Activated CD4-positive, alpha-beta memory T cell treated with anti-CD3 and anti-CD28 coated beads, Interleukin-2, amount 10 ng/mL, durations not matched to agents 7 days and 5 days (primary cell): Measurements from ENCODE around the gene VPS37B. TPM values are rescaled to one million over a fixed set of nuclear protein-coding genes. Genes with fewer than 3 reads are reported as not detected.
"Not testable (repeated sequence)": the region's sequence is repeated elsewhere in the genome, so short reads cannot be mapped to it uniquely, and the experiment has no call there.

ENCODE experiments used
- CTCF ChIA-PET: fragments of 350-600 bp; sonication (Branson Sonifier 250); formaldehyde crosslinking; loops from one replicate; lab custom pipeline; 2021; ENCODE audit warnings: antibody characterized with exemption, inconsistent platforms; lab: Charles Lee
- POLR2A ChIA-PET: fragments of 350-600 bp; sonication (Branson Sonifier 250); formaldehyde crosslinking; loops from one replicate; lab custom pipeline; 2021; ENCODE audit warnings: antibody characterized with exemption; lab: Charles Lee
- DNase-seq: peaks from one replicate; pipeline ENCODE4 v3.0.0-alpha.2; 2020
- H3K27ac Mint-ChIP-seq: one replicate; pipeline ENCODE4 v1.8.0; 2021; ENCODE audit warnings: mild to moderate bottlenecking, mixed read lengths
- H3K27me3 Mint-ChIP-seq: one replicate; pipeline ENCODE4 v1.8.0; 2021; ENCODE audit warnings: mixed read lengths
- H3K36me3 Mint-ChIP-seq: one replicate; pipeline ENCODE4 v1.8.0; 2021; ENCODE audit warnings: low read depth, mixed read lengths
- H3K4me1 Mint-ChIP-seq: one replicate; pipeline ENCODE4 v1.8.0; 2021; ENCODE audit warnings: mixed read lengths
- H3K4me3 Mint-ChIP-seq: one replicate; pipeline ENCODE4 v1.8.0; 2021; ENCODE audit warnings: mild to moderate bottlenecking, mixed read lengths
- H3K9me3 Mint-ChIP-seq: one replicate; pipeline ENCODE4 v1.8.0; 2021; ENCODE audit warnings: mixed read lengths
- total RNA-seq, 2 experiments: library from RNA; stranded (reverse); gene quantifications; one replicate each; pipeline ENCODE4 v1.2.3, GENCODE V29; 2021

VPS37B gene
- total RNA-seq, 2 experiments from 2014 or later = 27.1 to 27.7 TPM

- no peak overlapping the region for H3K27ac Mint-ChIP-seq
Observed at GRCh38 chr12:122928404-122929147, 32.7 kb upstream of the VPS37B start.

DNA sequence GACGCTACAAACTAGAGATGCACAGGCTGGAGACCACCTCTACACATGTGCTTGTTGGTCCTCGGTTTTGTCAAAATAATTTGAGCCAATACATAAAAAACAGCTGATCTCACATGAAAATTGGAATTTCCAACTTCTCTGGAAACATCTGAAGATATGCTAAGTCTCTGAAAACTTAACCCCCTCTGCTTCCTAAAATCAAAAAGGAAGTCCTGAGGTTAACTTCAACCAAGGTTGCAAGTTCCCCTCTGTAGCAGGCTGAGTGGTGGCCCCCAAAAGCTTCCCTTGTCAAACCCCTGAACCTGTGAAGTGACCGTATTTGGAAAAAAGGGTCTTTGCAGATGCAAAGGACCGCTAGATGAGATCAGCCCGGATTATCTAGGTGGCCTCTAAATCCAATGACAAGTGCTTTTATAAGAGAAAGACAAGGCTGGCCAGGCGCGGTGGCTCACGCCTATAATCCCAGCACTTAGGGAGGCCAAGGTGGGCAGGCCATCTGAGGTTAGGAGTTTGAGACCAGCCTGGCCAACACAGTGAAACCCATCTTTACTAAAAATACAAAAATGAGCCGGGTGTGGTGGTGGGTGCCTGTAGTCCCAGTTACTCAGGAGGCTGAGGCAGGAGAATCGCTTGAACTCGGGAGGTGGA lies 32.0 kb upstream of the VPS37B start:
- Mint-ChIP-seq H3K9me3 (no peaks in the 10 kb centered on the region), H3K4me1 (no peaks in the 10 kb centered on the region), H3K27ac (no peak overlapping the region), H3K27me3 (no peaks in the 10 kb centered on the region), H3K36me3 (no peaks in the 10 kb centered on the region), H3K4me3 (no peak overlapping the region)
- POLR2A ChIA-PET = no interaction called here
- DNase-seq = no peak
- CTCF ChIA-PET = no interaction called here

More at GRCh38 chr12:122928404-122929147, 32.7 kb upstream of the VPS37B start:
- ChIA-PET POLR2A (no interaction called here), CTCF (no interaction called here)
- Mint-ChIP-seq H3K36me3 (no peaks in the 10 kb centered on the region), H3K9me3 (no peaks in the 10 kb centered on the region), H3K27me3 (no peaks in the 10 kb centered on the region), H3K4me1 (no peaks in the 10 kb centered on the region), H3K4me3 (no peak overlapping the region)
- no peak for DNase-seq

DNA sequence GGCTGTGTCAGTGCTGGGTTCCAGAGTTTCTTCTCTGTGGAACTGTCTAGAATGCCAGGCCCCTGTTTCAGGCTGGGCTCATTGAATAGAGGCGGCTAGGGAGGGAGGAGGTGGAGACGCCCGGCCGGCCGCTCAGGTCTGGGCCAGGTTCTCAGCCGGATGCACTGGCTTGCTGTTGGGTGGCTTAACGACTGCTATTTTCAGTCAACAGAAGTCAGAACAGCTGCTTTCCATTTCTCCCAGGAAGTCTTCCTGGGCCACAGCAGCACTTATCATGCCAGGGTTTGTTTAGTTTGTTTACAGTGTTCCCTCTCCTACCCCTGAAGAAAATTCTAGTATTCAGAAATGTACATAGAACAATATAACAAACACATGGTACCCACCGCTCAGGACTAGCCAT lies 26.0 kb upstream of the VPS37B start:
- ChIA-PET CTCF (no interaction called here), POLR2A (no interaction called here)
- Mint-ChIP-seq H3K27me3 (no peaks in the 10 kb centered on the region), H3K4me1 (peaks cover 4% of the 10 kb centered on the region), H3K9me3 (no peaks in the 10 kb centered on the region), H3K4me3 (no peak overlapping the region), H3K27ac (no peak overlapping the region), H3K36me3 (no peaks in the 10 kb centered on the region)
- no peak for DNase-seq

- CTCF ChIA-PET = no interaction called here
- H3K27me3 Mint-ChIP-seq = peaks cover 2% of the 10 kb centered on the region
- no peaks in the 10 kb centered on the region for H3K9me3 Mint-ChIP-seq
- DNase-seq = no peak
- H3K27ac Mint-ChIP-seq = no peak overlapping the region
- H3K4me3 Mint-ChIP-seq = no peak overlapping the region
- no peaks in the 10 kb centered on the region for H3K36me3 Mint-ChIP-seq
- H3K4me1 Mint-ChIP-seq = peaks cover 6% of the 10 kb centered on the region
- POLR2A ChIA-PET = interaction anchor here (0.6 kb wide), 1 partner anchor 20 kb away, joined by 3 read pairs; no protein-coding TSS in a partner anchor
Observed at GRCh38 chr12:122920687-122921086, 24.8 kb upstream of the VPS37B start.

DNA sequence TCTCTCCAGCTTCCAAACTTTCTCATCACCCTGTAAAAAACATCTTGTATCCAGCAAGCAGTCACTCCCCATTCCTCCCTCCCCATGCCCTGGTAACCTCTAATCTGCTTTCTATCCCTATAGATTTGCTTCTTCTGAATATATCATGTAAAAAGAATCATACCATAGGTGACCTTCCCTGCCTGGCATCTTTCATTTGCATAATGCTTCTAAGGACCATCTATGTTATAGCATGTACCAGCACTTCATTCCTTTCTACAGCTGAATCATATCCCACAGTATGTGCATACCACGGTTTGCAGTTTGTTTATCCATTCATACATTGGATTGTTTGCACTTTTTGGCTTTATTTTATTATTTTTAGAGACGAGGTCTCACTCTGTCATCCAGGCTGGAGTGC lies 22.9 kb upstream of the VPS37B start:
- CTCF ChIA-PET = no interaction called here

DNA sequence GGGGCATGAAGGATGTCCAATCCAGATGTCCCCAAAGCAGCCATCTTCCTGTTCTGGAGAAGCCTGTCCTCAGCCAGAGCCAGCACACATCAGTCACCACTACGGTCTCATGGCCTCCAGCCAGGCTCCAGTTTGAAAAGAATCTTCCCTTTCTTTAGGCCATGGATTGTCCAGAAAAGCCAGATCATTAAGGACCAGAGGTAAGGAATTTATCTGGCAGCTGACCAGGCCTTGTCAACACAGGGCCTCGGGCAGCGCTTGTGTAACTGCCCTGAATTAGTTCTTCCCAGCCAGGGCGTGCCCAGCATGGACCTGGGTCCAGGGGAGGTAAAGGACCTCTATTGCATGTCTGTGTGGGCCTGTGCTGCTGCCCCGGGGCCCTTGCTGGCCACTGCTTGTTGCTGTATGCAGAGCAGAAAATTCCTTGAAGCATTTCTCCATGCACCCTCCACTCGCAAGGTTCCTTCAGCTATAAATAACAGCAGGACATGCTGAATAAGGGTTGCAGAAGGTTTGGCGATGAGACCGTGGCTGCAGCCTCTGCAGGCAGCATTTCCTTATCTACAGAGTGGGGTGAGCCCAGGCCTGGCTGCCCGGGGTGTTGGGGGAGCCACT lies 21.7 kb upstream of the VPS37B start:
- H3K27ac Mint-ChIP-seq = no peak overlapping the region
- H3K4me3 Mint-ChIP-seq = no peak overlapping the region
- POLR2A ChIA-PET = no interaction called here
- H3K9me3 Mint-ChIP-seq = peaks cover 2% of the 10 kb centered on the region
- no peaks in the 10 kb centered on the region for H3K36me3 Mint-ChIP-seq
- CTCF ChIA-PET = no interaction called here
- H3K27me3 Mint-ChIP-seq = peaks cover 3% of the 10 kb centered on the region
- H3K4me1 Mint-ChIP-seq = peaks cover 6% of the 10 kb centered on the region
- DNase-seq = no peak

More for the DNA sequence above, 22.9 kb upstream of the VPS37B start:
- DNase-seq = no peak
- Mint-ChIP-seq H3K27me3 (peaks cover 3% of the 10 kb centered on the region), H3K36me3 (no peaks in the 10 kb centered on the region), H3K9me3 (peaks cover 2% of the 10 kb centered on the region), H3K27ac (no peak overlapping the region), H3K4me1 (peaks cover 6% of the 10 kb centered on the region), H3K4me3 (no peak overlapping the region)
- POLR2A ChIA-PET = interaction anchor here (0.9 to 1.3 kb wide), 2 partner anchors 21 to 22 kb away, joined by 3 read pairs; partner anchors contain the start of gene VPS37B

DNA sequence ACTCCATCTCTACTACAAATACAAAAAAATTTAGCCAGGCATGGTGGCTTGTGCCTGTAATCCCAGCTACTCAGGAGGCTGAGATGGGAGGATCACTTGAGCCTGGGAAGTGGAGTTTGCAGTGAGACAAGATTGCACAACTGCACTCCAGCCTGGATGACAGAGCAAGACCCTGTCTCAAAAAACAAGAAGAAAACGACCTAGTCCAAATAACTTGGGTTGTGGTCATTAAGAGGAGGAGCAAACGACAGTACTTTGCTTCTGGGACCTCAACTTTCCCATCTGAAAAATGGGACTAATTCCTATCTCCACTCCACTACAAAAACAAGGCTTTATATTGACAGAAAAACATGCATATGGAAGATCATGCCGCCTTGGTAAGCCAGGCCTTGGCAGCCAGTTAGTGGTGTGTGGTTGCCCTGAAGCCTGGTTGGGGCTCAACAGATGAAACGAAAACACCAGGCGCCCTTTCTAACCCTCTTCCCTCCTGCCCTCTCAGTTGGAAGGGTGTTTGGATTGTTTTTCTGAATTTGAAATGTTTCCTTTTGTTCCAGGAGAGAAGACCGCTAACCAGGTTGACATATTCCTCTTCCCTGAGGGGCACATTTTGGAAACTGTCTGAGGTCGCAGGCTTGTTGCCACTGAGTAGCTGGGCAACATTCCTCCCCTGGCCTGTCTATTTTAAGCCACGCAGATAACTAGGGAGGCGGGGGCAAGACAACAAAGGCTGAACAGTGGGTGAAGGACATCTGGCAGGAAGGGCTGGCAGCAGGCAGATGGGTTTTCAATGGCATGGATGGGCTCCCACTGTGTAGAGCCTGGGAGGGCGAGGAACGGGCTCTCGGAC lies 13.7 kb upstream of the VPS37B start:
- DNase-seq = no peak
- Mint-ChIP-seq H3K27me3 (peaks cover 14% of the 10 kb centered on the region), H3K9me3 (peaks cover 2% of the 10 kb centered on the region), H3K36me3 (no peaks in the 10 kb centered on the region), H3K27ac (no peak overlapping the region), H3K4me1 (no peaks in the 10 kb centered on the region), H3K4me3 (no peak overlapping the region)
- CTCF ChIA-PET = no interaction called here
- POLR2A ChIA-PET = interaction anchor here (1.4 kb wide), 1 partner anchor 11 kb away, joined by 4 read pairs; no protein-coding TSS in a partner anchor

GRCh38 chr12:122908915-122909314 lies 13.0 kb upstream of the VPS37B start:
- Mint-ChIP-seq H3K4me1 (no peaks in the 10 kb centered on the region), H3K36me3 (no peaks in the 10 kb centered on the region), H3K9me3 (no peaks in the 10 kb centered on the region), H3K27ac (no peak overlapping the region), H3K27me3 (peaks cover 13% of the 10 kb centered on the region), H3K4me3 (no peak overlapping the region)
- no peak for DNase-seq
- POLR2A ChIA-PET = interaction anchor here (1.0 to 1.4 kb wide), 2 partner anchors 10 to 35 kb away, joined by 3 to 4 read pairs; no protein-coding TSS in a partner anchor
- CTCF ChIA-PET = no interaction called here

GRCh38 chr12:122905258-122905657 lies 9.3 kb upstream of the VPS37B start:
- peaks cover 21% of the 10 kb centered on the region for H3K27me3 Mint-ChIP-seq
- H3K27ac Mint-ChIP-seq, H3K4me3 Mint-ChIP-seq, H3K36me3 Mint-ChIP-seq, CTCF ChIA-PET, DNase-seq, POLR2A ChIA-PET, H3K9me3 Mint-ChIP-seq: not testable (repeated sequence)
- peaks cover 16% of the 10 kb centered on the region for H3K4me1 Mint-ChIP-seq

DNA sequence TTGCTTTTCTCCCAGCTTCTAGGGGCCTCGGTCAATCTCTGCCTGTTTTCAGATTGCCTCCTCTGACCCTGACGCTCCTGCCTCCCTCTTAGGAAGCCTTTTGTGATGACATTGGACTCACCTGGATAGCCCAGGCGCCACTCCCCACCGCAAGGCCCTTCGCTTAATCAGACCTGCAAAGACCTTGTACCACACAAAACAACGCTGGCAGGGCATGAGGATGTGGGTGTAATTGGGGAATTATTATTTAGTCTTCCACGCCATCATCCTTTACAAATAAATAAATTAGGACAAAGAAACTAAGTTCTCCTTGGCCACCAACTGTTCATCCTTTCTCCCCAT lies 7.7 kb upstream of the VPS37B start:
- H3K9me3 Mint-ChIP-seq = no peaks in the 10 kb centered on the region
- POLR2A ChIA-PET = interaction anchor here (9.8 kb wide), 1 partner anchor 19 kb away, joined by 136 read pairs; no protein-coding TSS in a partner anchor

DNA sequence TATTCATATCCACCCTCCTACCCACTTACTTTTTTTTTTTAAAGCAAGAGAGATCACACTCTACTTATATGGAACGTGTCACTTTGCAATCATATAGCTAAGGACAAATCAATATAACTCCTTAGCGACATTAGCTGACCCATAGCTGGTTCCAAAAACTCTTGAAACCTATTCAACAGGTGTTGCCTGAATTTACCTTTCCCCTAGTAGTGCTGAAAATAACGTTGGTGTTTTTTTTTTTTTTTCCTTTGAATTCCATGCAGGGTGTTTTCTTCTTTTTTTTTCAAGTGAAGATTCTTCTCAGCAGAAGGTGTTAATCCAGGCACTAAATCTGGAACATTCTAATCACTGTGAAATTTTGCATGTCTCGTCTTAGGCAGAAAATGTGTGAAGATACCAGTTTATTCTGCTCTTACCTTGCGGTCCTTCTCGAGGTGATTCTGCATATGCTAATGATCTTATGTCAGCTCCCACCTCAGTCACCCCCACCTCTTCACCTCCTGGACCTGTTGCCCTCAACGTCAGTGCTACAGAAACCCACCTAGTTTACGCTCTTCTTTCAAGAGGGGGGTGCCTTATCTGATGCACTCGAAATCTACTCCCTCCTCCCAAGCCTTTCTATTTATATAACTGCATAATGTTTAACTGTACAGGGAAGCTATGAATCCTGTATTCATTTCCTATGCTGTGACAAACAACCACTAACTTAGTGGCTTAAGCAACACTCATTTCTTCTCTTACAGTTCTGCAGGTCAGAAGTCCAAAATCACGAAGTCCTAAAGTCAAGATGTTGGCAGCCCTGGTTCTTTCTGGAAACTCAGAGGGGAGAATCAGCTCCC lies 7.1 kb upstream of the VPS37B start:
- Mint-ChIP-seq H3K27ac (no peak overlapping the region), H3K27me3 (peaks cover 13% of the 10 kb centered on the region), H3K4me1 (peaks cover 38% of the 10 kb centered on the region), H3K9me3 (no peaks in the 10 kb centered on the region), H3K4me3 (no peak overlapping the region), H3K36me3 (no peaks in the 10 kb centered on the region)
- ChIA-PET CTCF (interaction anchor here (0.6 to 0.7 kb wide), 2 partner anchors 270 to 360 kb away, joined by 4 read pairs; no protein-coding TSS in a partner anchor), POLR2A (interaction anchor here (9.8 kb wide), 1 partner anchor 18 kb away, joined by 136 read pairs; no protein-coding TSS in a partner anchor)
- no peak for DNase-seq

More for the DNA sequence above, 7.7 kb upstream of the VPS37B start:
- peaks cover 13% of the 10 kb centered on the region for H3K27me3 Mint-ChIP-seq
- DNase-seq = no peak
- CTCF ChIA-PET = interaction anchor here (0.6 kb wide), 1 partner anchor 360 kb away, joined by 4 read pairs; no protein-coding TSS in a partner anchor
- peaks cover 32% of the 10 kb centered on the region for H3K4me1 Mint-ChIP-seq
- H3K36me3 Mint-ChIP-seq = no peaks in the 10 kb centered on the region
- no peak overlapping the region for H3K27ac Mint-ChIP-seq
- H3K4me3 Mint-ChIP-seq = no peak overlapping the region
